ENCODE results near the gene TAPBPL. TPM values are rescaled to one million over a fixed set of nuclear protein-coding genes. Genes with fewer than 3 reads are reported as not detected.
"Not testable (repeated sequence)": the region's sequence is repeated elsewhere in the genome, so short reads cannot be mapped to it uniquely, and the experiment has no call there.

Gene TAPBPL
- total and polyA plus RNA-seq, 3 experiments from 2014 or later: 29.1 to 131 (median 32.0) TPM

DNA sequence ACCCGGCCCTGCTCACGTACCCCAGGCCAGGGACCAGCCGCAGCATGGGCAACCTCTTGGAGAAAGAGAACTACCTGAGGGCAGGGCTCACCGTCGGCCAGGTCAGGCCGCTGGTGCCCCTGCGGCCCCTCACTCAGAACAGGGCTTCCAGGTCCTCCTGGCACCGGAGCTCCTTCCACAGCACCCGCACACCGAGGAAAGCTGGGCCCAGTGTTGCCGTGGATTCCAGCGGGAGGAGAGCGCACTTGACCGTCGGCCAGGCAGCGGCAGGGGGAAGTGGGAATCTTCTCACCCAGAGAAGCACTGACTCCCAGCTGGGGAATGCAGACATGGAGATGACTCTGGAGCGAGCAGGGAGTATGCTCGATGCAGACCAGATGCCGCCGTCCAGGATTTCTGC lies 26.6 kb downstream of the TAPBPL start:
- POLR2A ChIA-PET: no interaction called here
- Histone ChIP-seq H3K4me3 (ENCODE audit: low read length) (no peak overlapping the region), H3K27ac (ENCODE audit: low read depth, low read length) (no peak overlapping the region), H3K4me1 (ENCODE audit: insufficient read depth, low read length) (no peaks in the 10 kb centered on the region), H3K9me3 (ENCODE audit: low read length) (no peaks in the 10 kb centered on the region), H3K27me3 (ENCODE audit: insufficient read depth, low read length, poor library complexity, severe bottlenecking) (no peaks in the 10 kb centered on the region), H3K36me3 (ENCODE audit: insufficient read depth, low read length) (no peaks in the 10 kb centered on the region)
- no peak overlapping the region for H3K4me3 Mint-ChIP-seq
- no peaks in the 10 kb centered on the region for H3K4me1 Mint-ChIP-seq
- no peaks in the 10 kb centered on the region for H3K9me3 Mint-ChIP-seq
- CTCF ChIA-PET: no interaction called here
- peaks cover 6 to 15% of the 10 kb centered on the region in 2 donors for H3K27me3 Mint-ChIP-seq
- DNase-seq: no peak
- no peak overlapping the region for H3K27ac Mint-ChIP-seq
- no peaks in the 10 kb centered on the region for H3K36me3 Mint-ChIP-seq

DNA sequence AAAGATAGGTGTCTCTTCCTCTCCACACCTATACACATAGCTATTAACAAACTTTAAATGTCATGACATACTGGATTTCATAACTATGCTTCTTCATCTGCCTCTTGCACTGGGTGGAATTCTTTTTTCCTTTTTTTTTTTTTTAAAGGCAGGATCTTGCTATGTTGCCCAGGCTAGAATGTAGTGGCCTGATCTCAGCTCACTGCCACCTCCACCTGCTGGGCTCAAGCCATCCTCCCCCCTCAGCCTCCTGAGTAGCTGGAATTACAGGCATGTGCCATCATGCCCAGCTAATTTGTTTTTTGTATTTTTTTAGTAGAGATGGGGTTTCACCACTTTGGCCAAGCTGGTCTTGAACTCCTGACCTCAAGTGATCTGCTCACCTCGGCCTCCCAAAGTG lies 36.4 kb downstream of the TAPBPL start:
- H3K4me1 ChIP-seq (ENCODE audit: insufficient read depth, low read length): peaks cover 12% of the 10 kb centered on the region
- POLR2A ChIA-PET: no interaction called here
- no peak overlapping the region for H3K27ac Mint-ChIP-seq
- no peaks in the 10 kb centered on the region for H3K27me3 Mint-ChIP-seq
- H3K27ac ChIP-seq (ENCODE audit: low read depth, low read length): no peak overlapping the region
- no peak overlapping the region for H3K4me3 Mint-ChIP-seq
- CTCF ChIA-PET: interaction anchor here (0.7 to 1.4 kb wide), 3 partner anchors 17 to 65 kb away, joined by 3 to 5 read pairs (median 3); no protein-coding TSS in a partner anchor
- H3K9me3 ChIP-seq (ENCODE audit: low read length): no peaks in the 10 kb centered on the region
- peaks cover 0 to 12% (median 2%) of the 10 kb centered on the region in 3 donors for H3K36me3 Mint-ChIP-seq
- no peak for DNase-seq
- peaks cover 12 to 17% (median 13%) of the 10 kb centered on the region in 3 donors for H3K4me1 Mint-ChIP-seq
- H3K4me3 ChIP-seq (ENCODE audit: low read length): no peak overlapping the region
- H3K27me3 ChIP-seq (ENCODE audit: insufficient read depth, low read length, poor library complexity, severe bottlenecking): no peaks in the 10 kb centered on the region
- no peaks in the 10 kb centered on the region for H3K9me3 Mint-ChIP-seq
- H3K36me3 ChIP-seq (ENCODE audit: insufficient read depth, low read length): peaks cover 4% of the 10 kb centered on the region

DNA sequence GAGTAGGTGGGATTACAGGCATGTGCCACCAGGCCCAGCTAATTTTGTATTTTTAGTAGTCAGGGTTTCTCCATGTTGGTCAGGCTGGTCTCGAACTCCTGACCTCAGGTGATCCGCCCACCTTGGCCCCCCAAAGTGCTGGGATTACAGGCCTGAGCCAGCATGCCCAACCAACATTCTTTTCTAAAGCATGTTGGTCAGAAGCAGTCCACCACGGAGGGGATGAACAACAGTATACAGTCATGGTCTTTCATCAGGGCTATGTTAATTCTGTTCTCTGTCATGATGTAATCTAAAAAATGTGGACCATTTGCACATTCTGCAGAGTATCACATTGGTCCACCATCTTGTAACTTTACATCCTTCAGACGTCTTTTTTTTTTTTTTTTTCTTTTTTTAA lies 37.6 kb downstream of the TAPBPL start:
- H3K27ac ChIP-seq (ENCODE audit: low read depth, low read length): no peak overlapping the region
- no peaks in the 10 kb centered on the region for H3K9me3 ChIP-seq (ENCODE audit: low read length)
- Mint-ChIP-seq H3K27me3 (peaks cover 0 to 2% of the 10 kb centered on the region in 2 donors), H3K4me3 (no peak overlapping the region), H3K9me3 (no peaks in the 10 kb centered on the region), H3K36me3 (peaks cover 0 to 18% (median 2%) of the 10 kb centered on the region in 3 donors), H3K4me1 (peaks cover 16 to 21% (median 17%) of the 10 kb centered on the region in 3 donors), H3K27ac (peak overlapping the region in 1 of 8 donors; percentile 9)
- ChIA-PET CTCF (interaction anchor here (1.2 kb wide), 1 partner anchor 64 kb away, joined by 3 read pairs; no protein-coding TSS in a partner anchor), POLR2A (no interaction called here)
- no peaks in the 10 kb centered on the region for H3K27me3 ChIP-seq (ENCODE audit: insufficient read depth, low read length, poor library complexity, severe bottlenecking)
- no peak overlapping the region for H3K4me3 ChIP-seq (ENCODE audit: low read length)
- H3K4me1 ChIP-seq (ENCODE audit: insufficient read depth, low read length): peaks cover 14% of the 10 kb centered on the region
- DNase-seq: no peak
- H3K36me3 ChIP-seq (ENCODE audit: insufficient read depth, low read length): peaks cover 4% of the 10 kb centered on the region

DNA sequence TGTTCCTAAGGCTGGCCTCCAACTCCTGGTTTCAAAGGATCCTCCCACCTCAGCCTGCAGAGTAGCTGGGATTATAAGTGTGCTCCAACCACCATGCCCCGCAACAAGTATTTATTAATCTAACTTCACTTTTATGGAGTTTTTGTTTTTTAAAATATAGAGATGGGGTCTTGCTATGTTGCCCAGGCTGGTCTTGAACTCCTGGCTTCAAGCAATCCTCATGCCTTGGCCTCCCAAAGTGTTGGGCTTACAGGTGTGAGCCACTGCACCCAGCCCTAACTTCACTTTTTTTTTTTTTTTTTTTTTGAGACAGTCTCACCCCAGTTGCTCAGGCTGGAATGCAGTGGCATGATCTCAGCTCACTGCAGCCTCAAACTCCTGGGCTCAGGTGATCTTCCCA lies 38.8 kb downstream of the TAPBPL start:
- CTCF ChIA-PET: interaction anchor here (0.7 to 1.2 kb wide), 2 partner anchors 47 to 64 kb away, joined by 3 to 4 read pairs; no protein-coding TSS in a partner anchor
- peak overlapping the region in 1 of 7 donors; percentile 9 for H3K4me3 Mint-ChIP-seq
- peak overlapping the region in 1 of 8 donors; percentile 55 for H3K27ac Mint-ChIP-seq
- H3K27me3 Mint-ChIP-seq; H3K4me3 ChIP-seq (ENCODE audit: low read length); POLR2A ChIA-PET; H3K27me3 ChIP-seq (ENCODE audit: insufficient read depth, low read length, poor library complexity, severe bottlenecking); H3K27ac ChIP-seq (ENCODE audit: low read depth, low read length); H3K36me3 ChIP-seq (ENCODE audit: insufficient read depth, low read length); H3K9me3 Mint-ChIP-seq; DNase-seq; H3K9me3 ChIP-seq (ENCODE audit: low read length): not testable (repeated sequence)
- H3K36me3 Mint-ChIP-seq: peaks cover 0 to 18% (median 2%) of the 10 kb centered on the region in 3 donors
- peaks cover 28 to 33% (median 29%) of the 10 kb centered on the region in 3 donors for H3K4me1 Mint-ChIP-seq
- H3K4me1 ChIP-seq (ENCODE audit: insufficient read depth, low read length): peaks cover 27% of the 10 kb centered on the region

DNA sequence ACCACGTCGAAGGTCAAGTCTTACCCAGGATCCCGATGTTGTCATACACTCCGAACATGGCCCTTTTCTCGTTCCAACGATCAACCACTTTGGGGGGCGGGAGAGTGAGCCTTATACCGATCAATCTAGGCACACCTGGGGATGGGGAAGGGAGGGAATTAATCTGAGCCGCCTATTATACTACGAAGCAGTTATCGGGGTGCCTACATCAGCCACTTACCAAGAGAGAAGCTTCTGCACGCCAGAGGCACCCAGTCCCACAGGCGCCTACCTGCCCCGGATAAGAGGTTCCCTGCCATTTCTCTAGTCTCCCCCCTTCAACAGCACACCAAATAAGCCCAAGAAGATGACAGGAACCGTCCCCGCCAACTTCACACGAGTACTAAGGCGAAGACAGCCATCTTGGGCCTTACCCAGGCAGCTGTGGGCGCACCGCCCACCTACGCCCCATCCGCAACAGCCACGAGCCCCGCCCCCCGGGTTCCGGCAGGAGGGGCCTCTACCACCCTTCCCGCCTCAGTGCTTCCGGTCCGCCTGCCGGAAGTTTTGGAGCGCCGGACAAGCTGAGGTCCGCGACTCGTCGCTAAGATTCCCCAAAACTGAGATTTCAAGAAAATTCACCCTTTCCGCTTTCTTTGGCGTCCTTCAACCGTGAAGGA lies 41.1 kb downstream of the TAPBPL start, which contains the start of gene MRPL51:
MRPL51 (minus strand) TSS at position 425 of the 659 bp plus-strand sequence; CDS start at position 299, 126 bp downstream.
- Mint-ChIP-seq H3K27ac (peak within 1 kb of the TSS; percentile 88 to 99 (median 97)), H3K27me3 (peaks cover 0 to 2% of the 10 kb centered on the region in 2 donors), H3K4me1 (peaks cover 32 to 43% (median 41%) of the 10 kb centered on the region in 3 donors), H3K36me3 (peaks cover 0 to 29% (median 2%) of the 10 kb centered on the region in 3 donors), H3K9me3 (no peaks in the 10 kb centered on the region), H3K4me3 (peak within 1 kb of the TSS; percentile 87 to 99 (median 95))
- DNase-seq: peak; percentile 94 to 97 (median 97)
- POLR2A ChIA-PET: interaction anchor here (0.6 to 2.8 kb wide), 12 partner anchors 23 to 197 kb away, joined by 3 to 29 read pairs (median 6); partner anchors contain the start of genes GAPDH, TAPBPL, VAMP1 and ZNF384
- no peaks in the 10 kb centered on the region for H3K9me3 ChIP-seq (ENCODE audit: low read length)
- peak within 1 kb of the TSS; percentile 76 for H3K27ac ChIP-seq (ENCODE audit: low read depth, low read length)
- peaks cover 9% of the 10 kb centered on the region for H3K36me3 ChIP-seq (ENCODE audit: insufficient read depth, low read length)
- H3K27me3 ChIP-seq (ENCODE audit: insufficient read depth, low read length, poor library complexity, severe bottlenecking): no peaks in the 10 kb centered on the region
- peak within 1 kb of the TSS; percentile 93 for H3K4me3 ChIP-seq (ENCODE audit: low read length)
- H3K4me1 ChIP-seq (ENCODE audit: insufficient read depth, low read length): peaks cover 28% of the 10 kb centered on the region
- CTCF ChIA-PET: interaction anchor here (0.7 to 2.3 kb wide), 9 partner anchors 16 to 170 kb away, joined by 3 to 9 read pairs (median 3); partner anchors contain the start of gene VAMP1

DNA sequence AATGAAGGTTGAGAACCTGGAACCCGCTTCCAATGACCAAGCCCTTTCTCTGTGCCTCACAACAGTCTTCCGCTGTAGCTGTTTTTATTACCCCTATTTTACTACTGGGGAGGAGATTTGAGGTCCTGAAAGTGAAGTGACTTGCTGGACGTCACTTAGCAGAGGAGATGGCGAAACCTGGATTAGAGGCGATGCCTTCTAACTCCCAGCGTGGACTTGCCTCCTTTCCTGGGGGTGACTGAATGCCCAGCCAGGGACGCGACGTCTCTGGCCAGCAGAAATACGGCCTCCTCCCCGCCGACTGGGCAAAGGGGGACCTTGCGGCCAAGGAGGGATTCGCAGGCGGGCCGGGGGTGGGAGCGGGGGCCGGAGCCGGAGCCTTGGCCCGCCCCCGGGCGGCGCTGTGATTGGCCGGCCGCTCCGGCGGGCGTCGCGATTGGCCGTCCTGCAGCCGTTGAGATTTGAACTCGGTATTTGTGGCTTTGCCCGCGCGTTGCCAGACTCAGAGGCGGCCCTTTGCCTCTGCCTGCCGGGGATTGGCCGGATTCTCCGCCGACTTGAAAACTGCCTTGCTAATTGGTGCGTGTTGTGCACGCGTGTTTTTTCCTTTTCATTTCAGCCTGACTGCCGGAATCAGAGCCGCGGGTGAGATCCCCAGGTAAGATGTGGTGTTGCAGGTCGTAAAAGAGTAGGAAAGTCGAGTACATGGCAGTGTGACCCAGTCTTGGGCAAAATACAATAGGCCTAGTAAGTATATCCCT lies 41.8 kb downstream of the TAPBPL start, which contains the start of gene NCAPD2:
NCAPD2 (plus strand) TSS at position 606 of the 761 bp plus-strand sequence. CDS start 997 bp downstream, outside the sequence.
- Histone ChIP-seq H3K4me1 (ENCODE audit: insufficient read depth, low read length) (peaks cover 28% of the 10 kb centered on the region), H3K27me3 (ENCODE audit: insufficient read depth, low read length, poor library complexity, severe bottlenecking) (no peaks in the 10 kb centered on the region), H3K4me3 (ENCODE audit: low read length) (peak within 1 kb of the TSS; percentile 93), H3K9me3 (ENCODE audit: low read length) (no peaks in the 10 kb centered on the region), H3K27ac (ENCODE audit: low read depth, low read length) (peak within 1 kb of the TSS; percentile 76), H3K36me3 (ENCODE audit: insufficient read depth, low read length) (peaks cover 9% of the 10 kb centered on the region)
- Mint-ChIP-seq H3K27ac (peak within 1 kb of the TSS; percentile 88 to 99 (median 97)), H3K36me3 (peaks cover 0 to 32% (median 2%) of the 10 kb centered on the region in 3 donors), H3K27me3 (peaks cover 0 to 2% of the 10 kb centered on the region in 2 donors), H3K9me3 (no peaks in the 10 kb centered on the region), H3K4me1 (peaks cover 34 to 44% (median 43%) of the 10 kb centered on the region in 3 donors), H3K4me3 (peak within 1 kb of the TSS; percentile 87 to 99 (median 95))
- ChIA-PET POLR2A (interaction anchor here (0.6 to 2.8 kb wide), 11 partner anchors 23 to 196 kb away, joined by 3 to 29 read pairs (median 5); partner anchors contain the start of genes GAPDH, TAPBPL, VAMP1 and ZNF384), CTCF (interaction anchor here (0.7 to 3.7 kb wide), 13 partner anchors 15 to 171 kb away, joined by 3 to 14 read pairs (median 3); partner anchors contain the start of gene VAMP1)
- peak; percentile 91 to 97 (median 96) for DNase-seq

DNA sequence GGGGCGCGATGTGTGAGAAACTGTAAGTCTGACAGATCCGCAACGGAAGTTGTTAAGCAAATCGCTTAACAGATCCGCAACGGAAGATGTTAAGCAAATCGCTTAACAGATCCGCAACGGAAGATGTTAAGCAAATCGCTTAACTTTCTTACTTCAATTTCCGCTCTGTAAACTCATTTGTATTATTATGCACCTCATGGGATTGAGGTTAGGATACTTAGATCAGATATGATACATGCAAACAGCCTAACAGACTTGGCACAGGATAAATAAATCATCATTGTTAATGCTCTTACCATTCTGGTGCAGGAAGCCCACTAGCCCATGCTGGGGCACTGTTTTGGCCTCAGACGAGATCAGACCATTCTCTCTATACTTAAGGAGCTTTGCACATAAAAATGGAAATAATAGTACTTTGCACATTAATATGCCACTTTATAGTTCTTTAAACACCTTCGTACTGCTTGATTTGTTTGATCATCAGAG lies 42.5 kb downstream of the TAPBPL start:
- H3K27me3 Mint-ChIP-seq: peaks cover 0 to 2% of the 10 kb centered on the region in 2 donors
- CTCF ChIA-PET: interaction anchor here (0.8 to 3.7 kb wide), 5 partner anchors 29 to 159 kb away, joined by 3 to 14 read pairs (median 3); no protein-coding TSS in a partner anchor
- H3K4me3 Mint-ChIP-seq: peak overlapping the region; percentile 87 to 99 (median 95)
- H3K9me3 Mint-ChIP-seq: no peaks in the 10 kb centered on the region
- no peak for DNase-seq
- Histone ChIP-seq H3K36me3 (ENCODE audit: insufficient read depth, low read length) (peaks cover 9% of the 10 kb centered on the region), H3K4me3 (ENCODE audit: low read length) (peak overlapping the region; percentile 93), H3K9me3 (ENCODE audit: low read length) (no peaks in the 10 kb centered on the region), H3K4me1 (ENCODE audit: insufficient read depth, low read length) (peaks cover 28% of the 10 kb centered on the region), H3K27me3 (ENCODE audit: insufficient read depth, low read length, poor library complexity, severe bottlenecking) (no peaks in the 10 kb centered on the region), H3K27ac (ENCODE audit: low read depth, low read length) (peak overlapping the region; percentile 76)
- H3K27ac Mint-ChIP-seq: peak overlapping the region; percentile 88 to 99 (median 94)
- H3K36me3 Mint-ChIP-seq: peaks cover 0 to 36% (median 2%) of the 10 kb centered on the region in 3 donors
- H3K4me1 Mint-ChIP-seq: peaks cover 34 to 44% (median 43%) of the 10 kb centered on the region in 3 donors
- POLR2A ChIA-PET: interaction anchor here (0.8 to 2.8 kb wide), 2 partner anchors 38 to 40 kb away, joined by 3 to 16 read pairs; partner anchors contain the start of gene GAPDH

Measured in CD8-positive, alpha-beta memory T cell (primary cell).